Prostate gland (tissue), 2 donors: Measurements from ENCODE around the gene C13orf42.

Experiments
- POLR2A ChIP-seq: fragments of 450-650 bp; IDR thresholded peaks from one replicate; pipeline ENCODE4 v1.6.1; 2016; ENCODE audit warnings: antibody characterized with exemption, mild to moderate bottlenecking
- POLR2AphosphoS5 ChIP-seq: sonication (generic); formaldehyde crosslinking; IDR thresholded peaks from one replicate; pipeline ENCODE4 v1.6.1; 2017; ENCODE audit warnings: antibody characterized with exemption
- TF ChIP-seq, protein P1 (sequence below), 4 experiments: fragments of 200-600 bp in 2 of 4; fragments of 450-650 bp in 2 of 4; sonication (generic) in 2 of 4; IDR thresholded peaks; 1 replicate in 3 of 4; 2 replicates in 1 of 4; pipeline ENCODE4 v1.5.1; 2016 to 2019; ENCODE audit warnings: antibody characterized with exemption in 4 of 4, mild to moderate bottlenecking in 2 of 4, moderate library complexity in 2 of 4

- TF ChIP-seq, protein P1, sequence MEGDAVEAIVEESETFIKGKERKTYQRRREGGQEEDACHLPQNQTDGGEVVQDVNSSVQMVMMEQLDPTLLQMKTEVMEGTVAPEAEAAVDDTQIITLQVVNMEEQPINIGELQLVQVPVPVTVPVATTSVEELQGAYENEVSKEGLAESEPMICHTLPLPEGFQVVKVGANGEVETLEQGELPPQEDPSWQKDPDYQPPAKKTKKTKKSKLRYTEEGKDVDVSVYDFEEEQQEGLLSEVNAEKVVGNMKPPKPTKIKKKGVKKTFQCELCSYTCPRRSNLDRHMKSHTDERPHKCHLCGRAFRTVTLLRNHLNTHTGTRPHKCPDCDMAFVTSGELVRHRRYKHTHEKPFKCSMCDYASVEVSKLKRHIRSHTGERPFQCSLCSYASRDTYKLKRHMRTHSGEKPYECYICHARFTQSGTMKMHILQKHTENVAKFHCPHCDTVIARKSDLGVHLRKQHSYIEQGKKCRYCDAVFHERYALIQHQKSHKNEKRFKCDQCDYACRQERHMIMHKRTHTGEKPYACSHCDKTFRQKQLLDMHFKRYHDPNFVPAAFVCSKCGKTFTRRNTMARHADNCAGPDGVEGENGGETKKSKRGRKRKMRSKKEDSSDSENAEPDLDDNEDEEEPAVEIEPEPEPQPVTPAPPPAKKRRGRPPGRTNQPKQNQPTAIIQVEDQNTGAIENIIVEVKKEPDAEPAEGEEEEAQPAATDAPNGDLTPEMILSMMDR (IDR thresholded peaks at IDR 0.05) = no peak
- TF ChIP-seq POLR2A = no peak
- TF ChIP-seq POLR2AphosphoS5 = no peak
Observed at GRCh38 chr13:51057906-51058305, 53.2 kb downstream of the C13orf42 start.
